CD4-positive, alpha-beta T cell treated with Interleukin-12 subunit alpha and Interleukin-12 subunit beta, for 1 hour (primary cell): ENCODE data around the gene CACNB4.

ENCODE experiments used
- DNase-seq: peaks from one replicate; pipeline ENCODE4 v3.0.0-alpha.2; 2020

The CACNB4 gene

GRCh38 chr2:152086231-152086630 is 12.6 kb downstream of the CACNB4 start:
- DNase-seq, result no peak

GRCh38 chr2:152084076-152084475 is 14.8 kb downstream of the CACNB4 start:
- DNase-seq, result no peak

- no peak for DNase-seq
Measured at GRCh38 chr2:152083202-152083875, 15.5 kb downstream of the CACNB4 start.

- no peak for DNase-seq
Measured at GRCh38 chr2:152078662-152079061, 20.2 kb downstream of the CACNB4 start.

GRCh38 chr2:152078023-152078422 is 20.8 kb downstream of the CACNB4 start:
- DNase-seq, result no peak

GRCh38 chr2:152075461-152076050 is 23.3 kb downstream of the CACNB4 start:
- DNase-seq, result no peak

GRCh38 chr2:152072011-152072410 is 26.8 kb downstream of the CACNB4 start:
- DNase-seq, result no peak

- DNase-seq, result no peak
Measured at GRCh38 chr2:152071518-152071917, 27.3 kb downstream of the CACNB4 start.

GRCh38 chr2:152071092-152071491 is 27.8 kb downstream of the CACNB4 start:
- DNase-seq, result no peak

GRCh38 chr2:152068226-152068625 is 30.6 kb downstream of the CACNB4 start:
- DNase-seq, result no peak

- DNase-seq, result no peak
Measured at GRCh38 chr2:152067823-152068222, 31.0 kb downstream of the CACNB4 start.

- DNase-seq, result no peak
Measured at GRCh38 chr2:152065945-152066344, 32.9 kb downstream of the CACNB4 start.

GRCh38 chr2:152064001-152064400 is 34.8 kb downstream of the CACNB4 start:
- no peak for DNase-seq

GRCh38 chr2:152063325-152063924 is 35.4 kb downstream of the CACNB4 start:
- no peak for DNase-seq

GRCh38 chr2:152062125-152063091 is 36.4 kb downstream of the CACNB4 start:
- DNase-seq, result no peak

- no peak for DNase-seq
Measured at GRCh38 chr2:152061383-152061782, 37.5 kb downstream of the CACNB4 start.

- DNase-seq, result no peak
Measured at GRCh38 chr2:152058655-152059054, 40.2 kb downstream of the CACNB4 start.

- no peak for DNase-seq
Measured at GRCh38 chr2:152056418-152056817, 42.4 kb downstream of the CACNB4 start.

- DNase-seq, result no peak
Measured at GRCh38 chr2:152055366-152056108, 43.3 kb downstream of the CACNB4 start.

- DNase-seq, result no peak
Measured at GRCh38 chr2:152054593-152054992, 44.3 kb downstream of the CACNB4 start.

- no peak for DNase-seq
Measured at GRCh38 chr2:152051436-152051835, 47.4 kb downstream of the CACNB4 start.

- DNase-seq, result no peak
Measured at GRCh38 chr2:152050915-152051314, 47.9 kb downstream of the CACNB4 start.

- no peak for DNase-seq
Measured at GRCh38 chr2:152050341-152050740, 48.5 kb downstream of the CACNB4 start.
